ENCODE measurements around the gene GP5.

DNA sequence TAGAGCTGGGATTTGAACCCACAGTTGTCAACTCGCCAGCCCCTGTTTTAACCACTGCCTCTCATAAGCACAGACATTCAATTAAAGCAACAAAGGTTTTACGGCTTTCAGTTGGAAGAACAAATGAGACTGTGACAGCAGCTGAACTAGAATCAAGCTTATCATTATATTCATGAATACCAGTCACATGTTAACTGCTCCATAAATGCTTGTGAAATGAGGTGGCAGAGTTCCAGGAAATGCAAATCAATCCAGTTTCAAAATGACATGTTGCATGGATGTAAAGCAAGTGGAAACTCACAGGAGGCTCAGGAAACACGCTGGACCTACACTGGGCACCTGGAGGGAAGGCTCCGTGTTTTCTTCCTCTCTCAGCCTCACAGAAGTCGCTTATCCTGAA, 3.9 kb downstream of the GP5 start:
- TF ChIP-seq MYBL2 (CRISPR knock-in tag; IDR thresholded peaks at IDR 0.05) (no peak), USF2 (CRISPR knock-in tag; IDR thresholded peaks at IDR 0.05) (no peak), ZNF263 (CRISPR knock-in tag; IDR thresholded peaks at IDR 0.05; ENCODE audit: low read depth) (no peak), ZNF121 (CRISPR knock-in tag; IDR thresholded peaks at IDR 0.05) (no peak), MAX (CRISPR knock-in tag; IDR thresholded peaks at IDR 0.05) (no peak), ATF3 (CRISPR knock-in tag; conservative IDR thresholded peaks at IDR 0.05) (no peak), ZSCAN18 (CRISPR knock-in tag; IDR thresholded peaks at IDR 0.05) (no peak), IRF2 (CRISPR knock-in tag; IDR thresholded peaks at IDR 0.05; ENCODE audit: borderline replicate concordance, low read depth) (no peak)
- TF ChIP-seq, protein P1, sequence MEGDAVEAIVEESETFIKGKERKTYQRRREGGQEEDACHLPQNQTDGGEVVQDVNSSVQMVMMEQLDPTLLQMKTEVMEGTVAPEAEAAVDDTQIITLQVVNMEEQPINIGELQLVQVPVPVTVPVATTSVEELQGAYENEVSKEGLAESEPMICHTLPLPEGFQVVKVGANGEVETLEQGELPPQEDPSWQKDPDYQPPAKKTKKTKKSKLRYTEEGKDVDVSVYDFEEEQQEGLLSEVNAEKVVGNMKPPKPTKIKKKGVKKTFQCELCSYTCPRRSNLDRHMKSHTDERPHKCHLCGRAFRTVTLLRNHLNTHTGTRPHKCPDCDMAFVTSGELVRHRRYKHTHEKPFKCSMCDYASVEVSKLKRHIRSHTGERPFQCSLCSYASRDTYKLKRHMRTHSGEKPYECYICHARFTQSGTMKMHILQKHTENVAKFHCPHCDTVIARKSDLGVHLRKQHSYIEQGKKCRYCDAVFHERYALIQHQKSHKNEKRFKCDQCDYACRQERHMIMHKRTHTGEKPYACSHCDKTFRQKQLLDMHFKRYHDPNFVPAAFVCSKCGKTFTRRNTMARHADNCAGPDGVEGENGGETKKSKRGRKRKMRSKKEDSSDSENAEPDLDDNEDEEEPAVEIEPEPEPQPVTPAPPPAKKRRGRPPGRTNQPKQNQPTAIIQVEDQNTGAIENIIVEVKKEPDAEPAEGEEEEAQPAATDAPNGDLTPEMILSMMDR (IDR thresholded peaks at IDR 0.05): no peak
- TF ChIP-seq, protein P2, sequence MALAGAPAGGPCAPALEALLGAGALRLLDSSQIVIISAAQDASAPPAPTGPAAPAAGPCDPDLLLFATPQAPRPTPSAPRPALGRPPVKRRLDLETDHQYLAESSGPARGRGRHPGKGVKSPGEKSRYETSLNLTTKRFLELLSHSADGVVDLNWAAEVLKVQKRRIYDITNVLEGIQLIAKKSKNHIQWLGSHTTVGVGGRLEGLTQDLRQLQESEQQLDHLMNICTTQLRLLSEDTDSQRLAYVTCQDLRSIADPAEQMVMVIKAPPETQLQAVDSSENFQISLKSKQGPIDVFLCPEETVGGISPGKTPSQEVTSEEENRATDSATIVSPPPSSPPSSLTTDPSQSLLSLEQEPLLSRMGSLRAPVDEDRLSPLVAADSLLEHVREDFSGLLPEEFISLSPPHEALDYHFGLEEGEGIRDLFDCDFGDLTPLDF (CRISPR knock-in tag; IDR thresholded peaks at IDR 0.05): no peak

Measured in WTC11 (cell line).